ENCODE results near the gene FER.
"Not testable (repeated sequence)": the region's sequence is repeated elsewhere in the genome, so short reads cannot be mapped to it uniquely, and the experiment has no call there.

FER gene

GRCh38 chr5:108797396-108797795, 49.7 kb downstream of the FER start:
- no peak for DNase-seq (ENCODE audit: extremely low read depth in 1 of 2, low read depth in 1 of 2)

GRCh38 chr5:108797986-108798385, 50.3 kb downstream of the FER start:
- no peak for DNase-seq (ENCODE audit: extremely low read depth in 1 of 2, low read depth in 1 of 2)

- DNase-seq (ENCODE audit: extremely low read depth in 1 of 2, low read depth in 1 of 2) = no peak
Observed at GRCh38 chr5:108798513-108799265, 51.0 kb downstream of the FER start.

- DNase-seq (ENCODE audit: extremely low read depth in 1 of 2, low read depth in 1 of 2) = no peak
Observed at GRCh38 chr5:108801301-108801700, 53.6 kb downstream of the FER start.

- DNase-seq (ENCODE audit: extremely low read depth in 1 of 2, low read depth in 1 of 2) = no peak
Observed at GRCh38 chr5:108801776-108802175, 54.1 kb downstream of the FER start.

- DNase-seq (ENCODE audit: extremely low read depth in 1 of 2, low read depth in 1 of 2) = no peak
Observed at GRCh38 chr5:108810717-108811116, 63.0 kb downstream of the FER start.

GRCh38 chr5:108813673-108814072, 66.0 kb downstream of the FER start:
- DNase-seq (ENCODE audit: extremely low read depth in 1 of 2, low read depth in 1 of 2) = no peak

GRCh38 chr5:108814551-108814950, 66.9 kb downstream of the FER start:
- no peak for DNase-seq (ENCODE audit: extremely low read depth in 1 of 2, low read depth in 1 of 2)

GRCh38 chr5:108818613-108819272, 71.0 kb downstream of the FER start:
- DNase-seq (ENCODE audit: extremely low read depth in 1 of 2, low read depth in 1 of 2) = no peak

- no peak for DNase-seq (ENCODE audit: extremely low read depth in 1 of 2, low read depth in 1 of 2)
Observed at GRCh38 chr5:108820983-108821382, 73.3 kb downstream of the FER start.

- no peak for DNase-seq (ENCODE audit: extremely low read depth in 1 of 2, low read depth in 1 of 2)
Observed at GRCh38 chr5:108822211-108822947, 74.7 kb downstream of the FER start.

GRCh38 chr5:108827131-108827530, 79.4 kb downstream of the FER start:
- DNase-seq (ENCODE audit: extremely low read depth in 1 of 2, low read depth in 1 of 2) = no peak

GRCh38 chr5:108830705-108831276, 83.1 kb downstream of the FER start:
- DNase-seq (ENCODE audit: extremely low read depth in 1 of 2, low read depth in 1 of 2) = no peak

GRCh38 chr5:108836492-108836891, 88.8 kb downstream of the FER start:
- no peak for DNase-seq (ENCODE audit: extremely low read depth in 1 of 2, low read depth in 1 of 2)

- DNase-seq (ENCODE audit: extremely low read depth in 1 of 2, low read depth in 1 of 2) = not testable (repeated sequence)
Observed at GRCh38 chr5:108842260-108842941, 94.7 kb downstream of the FER start.

- not testable (repeated sequence) for DNase-seq (ENCODE audit: extremely low read depth in 1 of 2, low read depth in 1 of 2)
Observed at GRCh38 chr5:108851129-108851528, 103.4 kb downstream of the FER start.

GRCh38 chr5:108857905-108858304, 110.2 kb downstream of the FER start:
- no peak for DNase-seq (ENCODE audit: extremely low read depth in 1 of 2, low read depth in 1 of 2)

- no peak for DNase-seq (ENCODE audit: extremely low read depth in 1 of 2, low read depth in 1 of 2)
Observed at GRCh38 chr5:108858959-108859358, 111.3 kb downstream of the FER start.

- DNase-seq (ENCODE audit: extremely low read depth in 1 of 2, low read depth in 1 of 2) = no peak
Observed at GRCh38 chr5:108862211-108862610, 114.5 kb downstream of the FER start.

- DNase-seq (ENCODE audit: extremely low read depth in 1 of 2, low read depth in 1 of 2) = not testable (repeated sequence)
Observed at GRCh38 chr5:108866097-108866496, 118.4 kb downstream of the FER start.

GRCh38 chr5:108867656-108868055, 120.0 kb downstream of the FER start:
- DNase-seq (ENCODE audit: extremely low read depth in 1 of 2, low read depth in 1 of 2) = no peak
